Type B pancreatic cell (in vitro differentiated cells): Measurements from ENCODE around the gene ANXA6. TPM values are rescaled to one million over a fixed set of nuclear protein-coding genes. Genes with fewer than 3 reads are reported as not detected.

Experiments
- DNase-seq: peaks from one replicate; pipeline ENCODE4 v3.0.0; 2021; ENCODE audit warnings: mixed read lengths; ENCODE audit not compliant: unreplicated experiment; ENCODE audit errors: extremely low spot score
- H3K27ac Mint-ChIP-seq: 2 replicates; pipeline ENCODE4 v1.8.0; 2021; ENCODE audit warnings: mild to moderate bottlenecking, mixed read lengths
- H3K27me3 Mint-ChIP-seq: 2 replicates; pipeline ENCODE4 v1.8.0; 2021; ENCODE audit warnings: mixed read lengths
- H3K36me3 Mint-ChIP-seq: 2 replicates; pipeline ENCODE4 v1.8.0; 2021; ENCODE audit warnings: mixed read lengths
- H3K4me1 Mint-ChIP-seq: one replicate; pipeline ENCODE4 v1.8.0; 2021; ENCODE audit warnings: mixed read lengths; ENCODE audit not compliant: unreplicated experiment
- H3K4me3 Mint-ChIP-seq: 2 replicates; pipeline ENCODE4 v1.8.0; 2021; ENCODE audit warnings: mild to moderate bottlenecking, mixed read lengths
- H3K9me3 Mint-ChIP-seq: 2 replicates; pipeline ENCODE4 v1.8.0; 2021; ENCODE audit warnings: mixed read lengths
- CTCF ChIP-seq: fragments of 200-600 bp; sonication (generic); conservative IDR thresholded peaks from 2 replicates; pipeline ENCODE4 v1.5.0; 2021; ENCODE audit warnings: antibody characterized with exemption, mild to moderate bottlenecking
- total RNA-seq: library from RNA; stranded (reverse); gene quantifications from 2 replicates; pipeline ENCODE4 v1.2.1, GENCODE V29; 2021; ENCODE audit warnings: low replicate concordance

The ANXA6 gene
- total RNA-seq, 1 donor from 2014 or later: 200 TPM

GRCh38 chr5:151191661-151192060 lies 34.1 kb upstream of the ANXA6 start:
- DNase-seq: no peak
- Mint-ChIP-seq H3K36me3 (no peaks in the 10 kb centered on the region), H3K9me3 (peaks cover 14% of the 10 kb centered on the region), H3K4me1 (no peaks in the 10 kb centered on the region), H3K4me3 (no peak overlapping the region), H3K27ac (no peak overlapping the region), H3K27me3 (no peaks in the 10 kb centered on the region)
- TF ChIP-seq CTCF: no peak

- Mint-ChIP-seq H3K4me1 (peaks cover 3% of the 10 kb centered on the region), H3K27ac (no peak overlapping the region), H3K9me3 (peaks cover 14% of the 10 kb centered on the region), H3K36me3 (no peaks in the 10 kb centered on the region), H3K27me3 (no peaks in the 10 kb centered on the region), H3K4me3 (no peak overlapping the region)
- TF ChIP-seq CTCF: no peak
- no peak for DNase-seq
These were observed 31.6 kb upstream of the ANXA6 start for GRCh38 chr5:151189151-151189550.

DNA sequence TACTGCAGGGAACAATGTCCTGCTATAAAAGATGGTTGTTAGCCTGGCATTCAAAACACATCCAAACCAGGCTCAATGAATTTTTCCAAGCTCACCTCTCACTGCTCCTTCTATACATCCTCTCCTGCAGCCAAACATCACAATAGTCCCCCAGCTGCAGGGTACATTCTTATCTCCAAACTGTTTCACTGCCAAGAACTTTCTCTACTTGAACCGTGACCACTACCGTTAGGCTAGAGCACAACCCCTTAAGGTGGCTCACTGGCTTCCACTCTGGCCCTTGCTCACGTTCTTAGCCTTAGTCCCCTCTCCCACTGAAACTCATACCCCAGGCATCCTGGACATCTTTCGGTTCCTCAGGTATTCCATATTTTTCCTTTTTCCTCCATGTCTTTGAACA lies 29.0 kb upstream of the ANXA6 start:
- Mint-ChIP-seq H3K9me3 (peaks cover 14% of the 10 kb centered on the region), H3K4me1 (peaks cover 16% of the 10 kb centered on the region), H3K4me3 (no peak overlapping the region), H3K27me3 (no peaks in the 10 kb centered on the region), H3K27ac (no peak overlapping the region), H3K36me3 (no peaks in the 10 kb centered on the region)
- no peak for DNase-seq
- TF ChIP-seq CTCF: no peak

DNA sequence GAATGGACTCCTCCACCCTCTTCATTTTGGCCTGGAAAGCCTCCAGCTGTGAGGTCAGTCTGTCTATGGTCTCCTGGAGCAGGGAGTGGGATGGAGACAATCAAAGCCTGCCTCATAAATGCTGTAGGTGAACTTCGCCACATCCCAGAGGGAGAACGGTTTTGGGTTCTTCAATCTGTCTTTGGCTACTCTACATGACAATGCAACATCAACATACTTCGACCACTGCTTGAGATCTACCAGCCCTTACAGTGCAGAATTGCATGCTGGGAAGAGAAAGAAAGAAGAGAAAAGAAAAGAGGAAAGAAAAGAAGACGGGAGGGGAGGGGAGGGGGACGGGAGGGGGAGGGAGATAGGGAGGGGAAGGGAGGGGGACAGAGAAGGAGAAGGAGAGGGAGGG lies 28.5 kb upstream of the ANXA6 start:
- no peak overlapping the region for H3K4me3 Mint-ChIP-seq
- H3K27ac Mint-ChIP-seq: no peak overlapping the region
- no peaks in the 10 kb centered on the region for H3K27me3 Mint-ChIP-seq
- peaks cover 14% of the 10 kb centered on the region for H3K9me3 Mint-ChIP-seq
- H3K36me3 Mint-ChIP-seq: no peaks in the 10 kb centered on the region
- peaks cover 16% of the 10 kb centered on the region for H3K4me1 Mint-ChIP-seq
- DNase-seq: no peak
- no peak for TF ChIP-seq CTCF

- peaks cover 16% of the 10 kb centered on the region for H3K4me1 Mint-ChIP-seq
- H3K36me3 Mint-ChIP-seq: no peaks in the 10 kb centered on the region
- H3K27ac Mint-ChIP-seq: no peak overlapping the region
- H3K9me3 Mint-ChIP-seq: peaks cover 8% of the 10 kb centered on the region
- no peak for TF ChIP-seq CTCF
- no peak for DNase-seq
- H3K4me3 Mint-ChIP-seq: no peak overlapping the region
- H3K27me3 Mint-ChIP-seq: no peaks in the 10 kb centered on the region
These were observed 26.9 kb upstream of the ANXA6 start for GRCh38 chr5:151184316-151185042.
